Head of caudate nucleus (tissue), 42 donors: ENCODE results near the gene MKX.
"Not testable (repeated sequence)": the region's sequence is repeated elsewhere in the genome, so short reads cannot be mapped to it uniquely, and the experiment has no call there.

Experiments
- DNase-seq, 42 donors: peaks; one replicate each; pipeline versions ENCODE4 v3.0.0 to v3.0.0-alpha.2; 2020 to 2021; ENCODE audit warnings: mixed read lengths in 7 of 42
- intact Hi-C: fragments of 100-400 bp; cut with DNase I; formaldehyde crosslinking; loops from one replicate; pipeline ENCODE4 v1.15.0; 2022

MKX gene

DNA sequence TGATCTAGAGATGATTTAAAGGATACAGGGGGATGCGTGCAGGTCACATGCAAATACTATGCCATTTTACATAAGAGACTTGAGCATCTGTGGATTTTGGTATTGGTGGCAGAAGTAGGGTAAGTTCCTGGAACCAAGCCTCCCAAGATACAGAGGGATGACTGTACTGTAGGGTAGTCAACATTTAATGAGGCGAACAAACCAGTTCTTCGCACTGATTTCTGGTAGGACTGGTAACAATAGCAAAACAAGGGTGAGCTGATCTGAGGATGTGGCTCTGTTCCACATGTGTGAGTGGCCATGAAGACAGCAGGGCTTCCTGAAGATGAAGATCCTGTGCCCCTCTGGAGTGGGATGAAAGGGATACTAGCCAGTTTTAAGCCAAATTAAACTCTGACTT, 36.3 kb downstream of the MKX start:
- no peak for DNase-seq
- intact Hi-C loops = no loop called here

- intact Hi-C loops = no loop called here
- no peak for DNase-seq
Observed at GRCh38 chr10:27701938-27702537, 43.6 kb downstream of the MKX start.

DNA sequence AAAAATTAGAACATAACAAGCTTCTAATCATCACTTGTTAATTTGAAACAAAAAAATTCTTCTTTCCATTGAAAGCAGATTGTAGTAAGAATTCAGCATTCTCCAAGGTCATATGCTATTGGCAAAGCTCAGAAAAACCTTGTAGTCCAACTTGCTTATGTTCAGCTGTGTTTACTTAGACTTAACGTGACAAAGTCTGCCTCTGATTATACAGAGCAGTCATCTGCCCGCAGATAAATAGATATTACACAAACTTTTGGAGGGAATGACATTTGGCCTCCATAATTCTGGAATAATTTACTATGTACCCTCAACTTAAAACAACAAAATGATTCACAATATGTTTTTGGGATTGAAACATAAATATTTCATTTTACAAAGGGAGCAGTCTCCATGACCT, 45.8 kb downstream of the MKX start:
- intact Hi-C loops = no loop called here

DNA sequence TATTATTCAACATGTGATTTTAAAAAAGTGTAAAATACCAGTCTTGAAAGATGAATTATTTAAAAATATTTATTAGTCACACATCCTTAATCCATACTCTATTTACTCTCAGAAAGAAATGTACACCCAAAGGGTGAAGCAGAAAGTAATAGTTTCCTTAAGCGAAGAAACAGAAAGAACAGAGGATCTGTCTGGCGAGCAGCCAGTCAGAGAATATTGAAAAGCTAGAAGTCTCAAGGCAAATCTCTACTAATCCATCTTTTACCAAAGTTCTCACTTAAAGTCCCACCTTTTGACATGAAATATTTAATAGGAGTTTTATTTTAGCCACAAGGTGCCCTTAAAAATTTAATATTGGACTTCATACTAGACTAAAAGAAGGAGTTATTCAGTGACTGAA, 46.7 kb downstream of the MKX start:
- no peak for DNase-seq
- intact Hi-C loops = no loop called here

More for the DNA sequence above, 45.8 kb downstream of the MKX start:
- no peak for DNase-seq

GRCh38 chr10:27696466-27696865, 49.2 kb downstream of the MKX start:
- DNase-seq = peak in 1 of 42 donors; percentile 2
- intact Hi-C loops = no loop called here

DNA sequence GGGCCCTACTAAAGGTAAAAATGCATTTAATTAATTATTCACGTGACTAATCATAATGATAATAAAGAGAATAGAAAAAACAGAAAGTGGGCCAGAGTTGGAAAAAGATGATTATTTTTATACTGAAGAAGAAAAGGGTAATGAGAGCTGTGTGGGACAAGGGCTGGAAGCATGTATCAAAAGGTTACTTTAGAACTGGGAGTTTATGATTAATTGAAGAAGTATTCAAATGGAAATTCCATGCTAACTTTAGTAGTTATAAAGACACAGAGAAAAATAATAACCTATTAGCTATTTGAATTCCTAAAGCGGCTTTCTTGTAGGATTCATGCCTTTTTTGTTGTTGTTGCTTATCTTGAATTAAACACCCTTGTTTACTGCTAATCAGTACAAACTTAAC, 49.9 kb downstream of the MKX start:
- DNase-seq = no peak
- intact Hi-C loops = no loop called here

DNA sequence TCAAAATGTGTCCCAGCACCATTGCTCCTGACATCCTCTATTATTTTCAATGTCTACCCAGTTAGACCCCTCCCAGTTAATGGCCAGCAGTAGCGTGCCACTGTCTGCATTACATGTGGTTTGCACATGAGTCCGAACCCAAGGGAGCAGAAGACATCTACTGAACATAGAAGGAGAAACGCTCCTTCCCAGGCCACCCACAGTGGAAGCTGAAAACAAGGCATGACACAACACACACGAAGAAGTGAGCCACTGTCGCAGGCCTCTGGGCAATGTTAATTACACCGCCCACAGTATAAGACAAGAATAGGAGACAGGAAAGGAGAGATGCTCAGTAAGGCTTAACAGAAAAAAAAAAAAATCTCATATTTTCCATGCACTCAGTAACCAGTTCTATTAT, 50.5 kb downstream of the MKX start:
- DNase-seq = no peak
- intact Hi-C loops = no loop called here

DNA sequence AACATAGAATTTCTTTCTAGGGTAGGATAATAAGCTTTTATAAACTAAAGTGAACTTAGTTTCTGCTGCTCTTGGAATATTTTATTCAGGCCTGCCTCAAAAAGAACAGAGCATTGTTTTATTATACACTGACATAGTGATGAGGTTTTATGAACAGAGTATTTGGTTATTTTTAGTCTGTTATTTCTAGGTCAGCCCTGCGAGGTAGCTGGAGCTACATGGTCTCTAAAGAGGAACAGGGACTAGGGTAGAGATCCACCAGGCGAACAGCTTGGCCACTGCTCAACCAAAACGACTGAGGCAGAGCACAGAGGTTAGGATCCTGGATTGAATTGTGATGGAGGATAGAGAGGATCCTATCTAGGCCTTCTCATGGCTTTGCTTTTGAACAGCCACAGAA, 53.0 kb downstream of the MKX start:
- intact Hi-C loops = no loop called here
- no peak for DNase-seq

DNA sequence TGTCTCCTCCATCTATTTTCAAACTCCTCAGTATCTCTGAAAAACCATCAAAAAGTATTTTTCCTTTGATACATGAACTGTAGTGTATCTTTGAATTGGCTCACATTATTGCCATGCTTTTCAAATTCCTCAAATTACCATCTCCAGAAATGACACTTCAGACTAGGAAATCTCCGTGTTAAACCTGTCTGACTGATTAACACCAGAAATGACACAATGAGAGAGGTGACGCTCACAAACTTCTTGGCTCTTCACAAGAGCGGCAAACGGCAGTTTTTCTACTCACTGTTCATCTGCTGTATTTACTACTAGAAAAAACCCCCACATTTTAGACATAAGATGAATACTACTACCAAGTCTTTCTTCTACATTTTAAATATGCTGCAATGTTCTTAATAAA, 56.6 kb downstream of the MKX start:
- no peak for DNase-seq
- intact Hi-C loops = no loop called here

DNA sequence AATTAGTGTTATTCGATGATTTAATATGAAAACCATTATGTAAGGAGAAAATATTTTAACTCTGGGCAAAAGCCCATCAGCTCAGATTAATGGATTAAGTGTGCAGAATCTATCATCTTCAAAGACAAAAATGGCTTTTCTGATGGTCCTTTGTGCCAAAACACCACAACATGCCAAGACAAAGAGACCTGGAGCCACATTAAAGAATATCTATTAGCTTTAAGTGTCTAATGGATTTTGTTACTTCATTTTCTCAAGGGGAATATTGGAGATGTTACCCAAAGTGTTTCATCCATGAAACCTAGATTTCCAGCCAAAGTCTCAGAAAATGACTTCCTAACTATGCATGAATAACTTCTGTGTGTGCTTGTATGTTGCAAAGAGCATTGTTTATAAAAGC, 57.3 kb downstream of the MKX start:
- DNase-seq = no peak
- intact Hi-C loops = no loop called here

DNA sequence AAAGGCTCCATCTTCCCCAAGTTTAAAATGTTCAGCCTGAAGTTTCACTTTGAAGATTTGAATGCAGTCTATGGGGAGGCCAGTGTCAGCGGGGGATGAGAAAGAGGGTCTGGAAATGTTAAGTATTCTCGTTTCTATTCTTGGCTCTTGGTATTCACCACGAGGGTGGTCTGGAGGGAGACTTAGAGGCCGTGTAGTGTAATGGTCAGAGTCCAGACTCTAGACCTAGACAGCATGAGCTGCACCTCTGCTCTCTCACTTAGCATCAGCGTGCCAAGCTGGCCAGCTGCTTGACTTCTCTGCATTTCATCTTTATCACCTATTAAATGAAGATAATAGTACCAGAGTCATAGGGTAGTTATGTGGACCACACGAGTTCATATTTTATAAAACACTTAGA, 57.9 kb downstream of the MKX start:
- DNase-seq = no peak
- intact Hi-C loops = no loop called here

- no peak for DNase-seq
- intact Hi-C loops = no loop called here
Observed at GRCh38 chr10:27687326-27687725, 58.3 kb downstream of the MKX start.

DNA sequence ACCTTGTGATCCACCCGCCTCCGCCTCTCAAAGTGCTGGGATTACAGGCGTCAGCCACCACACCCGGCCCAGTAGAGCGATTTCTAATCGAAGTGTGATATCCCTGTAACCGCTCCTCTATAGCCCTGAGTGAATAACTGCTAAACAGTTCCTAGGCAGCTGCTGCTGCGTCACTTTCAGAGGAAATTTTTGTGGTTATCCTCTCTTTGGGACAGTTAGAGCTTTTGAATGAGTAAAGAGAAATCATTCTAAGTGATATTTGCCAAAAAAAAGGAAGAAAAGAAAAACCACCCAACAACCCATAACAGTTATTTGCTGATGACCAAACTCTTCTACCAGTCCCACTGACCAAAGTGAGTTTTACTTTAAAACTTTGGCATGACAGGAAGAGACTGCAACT, 59.9 kb downstream of the MKX start:
- intact Hi-C loops = no loop called here
- no peak for DNase-seq

DNA sequence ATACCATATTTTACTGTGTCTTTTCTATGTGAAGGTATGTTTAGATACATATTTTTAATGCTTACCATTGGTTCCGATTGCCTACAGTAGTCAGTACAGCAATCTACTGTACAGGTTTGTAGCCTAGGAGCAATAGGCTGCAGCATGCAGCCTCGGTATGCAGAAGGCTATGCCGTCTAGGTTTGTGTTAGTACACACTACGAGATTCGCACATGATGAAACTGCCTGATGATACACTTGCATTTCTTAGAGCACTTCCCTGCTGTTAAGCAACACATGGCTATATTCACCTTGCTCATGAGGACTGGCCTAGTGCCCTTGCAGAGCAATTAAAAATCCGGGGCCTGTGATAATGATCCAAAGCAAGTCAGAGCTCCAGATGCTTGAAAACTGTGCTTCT, 62.4 kb downstream of the MKX start:
- intact Hi-C loops = no loop called here
- DNase-seq = no peak

- intact Hi-C loops, DNase-seq: not testable (repeated sequence)
Observed at GRCh38 chr10:27681795-27682194, 63.8 kb downstream of the MKX start.

DNA sequence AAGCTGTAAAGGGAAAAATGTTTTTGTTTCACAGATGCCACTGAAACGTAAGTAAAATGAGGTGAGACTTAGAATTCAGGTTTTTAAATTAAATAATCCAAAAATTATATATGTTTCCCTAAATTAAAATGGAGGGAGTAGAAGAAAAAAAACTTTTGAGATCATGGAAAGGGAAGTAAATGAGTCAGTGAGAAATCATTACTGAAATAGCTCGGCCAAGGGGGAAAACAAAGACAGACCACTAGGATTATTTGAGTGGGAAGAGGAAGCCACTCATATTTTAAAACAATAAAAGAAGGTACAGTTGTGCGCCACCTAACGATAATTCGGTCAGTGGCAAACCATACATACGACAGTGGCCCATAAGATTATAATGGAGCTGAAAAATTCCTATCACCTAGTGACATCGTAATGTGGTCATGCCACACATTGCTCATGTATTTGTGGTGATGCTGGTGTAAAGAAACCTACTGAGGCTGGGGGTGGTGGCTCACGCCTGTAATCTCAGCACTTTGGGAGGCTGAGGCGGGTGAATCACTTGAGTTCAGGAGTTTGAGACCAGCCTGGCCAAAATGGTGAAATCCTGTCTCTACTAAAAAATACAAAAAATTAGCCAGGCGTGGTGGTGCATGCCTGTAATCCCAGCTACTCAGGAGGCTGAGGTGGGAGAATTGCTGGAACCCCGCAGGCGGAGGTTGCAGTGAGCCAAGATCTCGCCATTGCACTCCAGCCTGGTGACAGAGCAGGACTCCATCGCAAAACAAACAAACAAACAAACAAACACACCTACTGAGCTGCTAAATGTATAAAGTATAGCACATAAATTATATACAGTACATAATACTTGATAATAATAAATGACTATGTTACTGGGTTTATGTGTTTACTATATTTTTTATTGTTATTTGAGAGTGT, 64.7 kb downstream of the MKX start:
- intact Hi-C loops = no loop called here
- DNase-seq = no peak

- peak in 11 of 42 donors; percentile 8 to 41 (median 18) for DNase-seq
- intact Hi-C loops = no loop called here
Observed at GRCh38 chr10:27680006-27680557, 65.5 kb downstream of the MKX start.

DNA sequence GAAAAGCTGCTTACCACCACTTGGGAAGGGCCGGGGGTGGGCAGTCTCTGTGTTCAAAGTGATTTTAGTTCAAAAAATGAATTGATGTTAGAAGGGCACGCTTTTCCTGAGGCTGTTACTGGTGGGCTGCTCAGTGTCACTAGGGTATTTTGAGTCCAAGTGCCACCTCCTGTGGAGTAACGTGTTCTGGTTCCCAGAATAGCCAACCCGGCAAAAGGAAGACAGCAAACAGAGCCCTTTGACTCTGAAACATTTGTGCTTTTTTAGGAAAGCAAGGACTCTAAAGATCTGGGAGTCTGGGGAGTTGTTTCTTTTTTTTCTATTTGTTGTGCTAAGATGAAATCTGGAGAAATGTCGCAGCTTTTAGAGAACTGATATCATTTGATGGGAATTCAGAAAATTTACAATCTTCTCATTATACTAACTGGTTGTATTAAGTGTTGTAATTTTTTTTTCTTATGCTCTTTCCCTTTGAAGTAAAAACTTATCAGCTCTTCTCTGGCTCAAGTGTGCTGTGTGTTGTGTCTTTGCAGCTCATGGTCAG, 66.2 kb downstream of the MKX start:
- DNase-seq = no peak
- intact Hi-C loops = no loop called here

GRCh38 chr10:27678166-27678565, 67.5 kb downstream of the MKX start:
- intact Hi-C loops = no loop called here
- DNase-seq = no peak

GRCh38 chr10:27673065-27673464, 72.6 kb downstream of the MKX start:
- no peak for DNase-seq
- intact Hi-C loops = no loop called here
